Stimulated activated CD8-positive, alpha-beta memory T cell treated with anti-CD3 and anti-CD28 coated beads, Interleukin-12 subunit alpha, Interleukin-12 subunit beta, amount 100 ng/mL, for 4 hours (primary cell): ENCODE data around the gene KIF6.
"Not testable (repeated sequence)": the region's sequence is repeated elsewhere in the genome, so short reads cannot be mapped to it uniquely, and the experiment has no call there.

ENCODE experiments used
- DNase-seq: peaks from one replicate; pipeline ENCODE4 v3.0.0-alpha.2; 2020; ENCODE audit warnings: low read depth

KIF6 gene

DNA sequence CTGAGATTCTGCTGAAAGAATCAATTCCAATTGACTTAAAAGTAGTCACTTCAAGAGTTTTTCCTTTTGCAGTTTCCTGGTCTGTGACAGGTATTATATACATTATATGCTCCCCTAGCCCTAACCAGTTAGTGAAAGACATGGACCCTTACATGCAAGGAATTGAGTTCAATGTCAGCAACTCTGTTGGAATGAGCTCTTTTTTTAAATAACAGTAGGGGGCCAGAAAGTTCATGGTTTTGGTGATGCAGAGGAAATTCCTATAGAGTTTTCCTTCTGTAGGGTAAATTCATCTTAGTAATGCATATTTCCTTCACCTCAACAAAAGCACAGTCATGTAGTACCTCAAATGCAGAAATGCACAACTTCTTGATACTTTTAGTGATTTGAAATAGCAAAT, 172.2 kb downstream of the KIF6 start:
- no peak for DNase-seq

DNA sequence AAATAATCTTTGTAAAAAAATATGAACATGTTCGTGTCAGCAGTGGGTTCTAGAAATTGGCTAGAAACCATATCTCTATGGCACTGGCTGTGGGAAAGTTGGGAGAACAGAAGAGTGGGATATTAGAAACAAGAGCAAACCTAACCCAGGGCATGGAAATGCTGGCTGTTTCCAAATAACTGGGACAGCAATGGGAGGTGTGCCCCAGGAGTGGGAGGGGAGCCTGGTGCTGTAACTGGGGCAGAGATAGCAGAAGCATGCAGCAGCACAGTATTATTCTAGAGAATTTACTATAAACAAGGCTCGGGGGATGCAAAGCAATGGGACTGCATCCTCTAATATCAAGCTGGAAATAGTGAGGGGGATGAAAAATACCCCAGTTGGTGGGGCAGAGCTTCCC, 175.0 kb downstream of the KIF6 start:
- no peak for DNase-seq

DNA sequence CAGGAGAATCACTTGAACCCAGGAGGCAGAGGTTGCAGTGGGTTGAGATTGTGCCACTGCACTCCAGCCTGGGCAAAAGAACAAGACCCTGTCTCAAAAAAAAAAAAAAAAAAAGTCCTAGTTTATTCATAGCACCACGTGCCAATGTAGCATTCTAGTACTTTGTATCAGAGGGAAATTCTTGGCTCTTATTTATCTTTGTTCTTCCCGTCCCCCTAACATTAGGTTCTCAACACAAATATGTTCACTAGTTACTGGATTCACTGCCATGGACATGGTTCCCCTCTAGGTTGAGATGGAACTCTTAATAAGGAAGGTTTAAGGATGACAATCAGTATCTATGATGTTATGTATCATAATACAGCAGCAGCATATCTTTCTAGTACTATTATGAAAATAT, 178.5 kb downstream of the KIF6 start:
- no peak for DNase-seq

DNA sequence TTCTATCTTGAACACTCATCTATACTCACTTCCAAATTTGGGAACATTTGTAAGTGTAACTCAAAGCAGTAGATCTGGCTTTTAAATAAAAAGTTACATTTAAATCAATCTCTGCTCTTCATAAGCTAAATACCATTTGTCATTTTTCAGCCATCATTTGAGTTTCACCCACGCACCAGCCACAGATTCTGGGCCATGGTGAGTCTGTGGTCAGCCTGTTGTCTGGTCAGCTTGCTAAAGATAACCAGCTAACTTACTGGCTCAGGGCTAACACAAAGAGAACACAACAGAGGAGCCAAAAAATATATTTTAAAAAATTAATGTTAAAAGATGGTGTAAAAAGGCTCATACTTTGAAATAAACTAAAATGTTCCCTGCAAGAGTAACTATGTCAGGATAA, 181.3 kb downstream of the KIF6 start:
- DNase-seq: no peak

DNA sequence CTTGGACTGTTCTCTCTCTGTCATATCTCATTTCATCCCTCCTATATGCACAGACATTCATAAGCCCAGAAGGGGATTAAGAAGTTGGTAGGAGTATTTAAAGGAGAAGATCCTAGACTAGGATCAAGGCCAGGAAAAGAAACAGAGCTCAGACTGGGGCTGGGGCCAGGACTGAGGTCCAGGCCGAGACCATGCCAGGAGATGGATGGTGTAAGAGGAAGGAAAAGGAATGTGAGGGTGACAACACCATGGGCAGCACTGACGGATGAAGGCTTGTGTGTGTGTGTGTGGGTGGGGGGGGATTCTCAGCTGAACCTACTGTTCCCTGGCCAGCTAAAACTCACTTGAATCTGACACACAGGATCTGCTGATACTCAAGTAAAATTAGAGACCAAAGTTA, 182.1 kb downstream of the KIF6 start:
- DNase-seq: no peak

DNA sequence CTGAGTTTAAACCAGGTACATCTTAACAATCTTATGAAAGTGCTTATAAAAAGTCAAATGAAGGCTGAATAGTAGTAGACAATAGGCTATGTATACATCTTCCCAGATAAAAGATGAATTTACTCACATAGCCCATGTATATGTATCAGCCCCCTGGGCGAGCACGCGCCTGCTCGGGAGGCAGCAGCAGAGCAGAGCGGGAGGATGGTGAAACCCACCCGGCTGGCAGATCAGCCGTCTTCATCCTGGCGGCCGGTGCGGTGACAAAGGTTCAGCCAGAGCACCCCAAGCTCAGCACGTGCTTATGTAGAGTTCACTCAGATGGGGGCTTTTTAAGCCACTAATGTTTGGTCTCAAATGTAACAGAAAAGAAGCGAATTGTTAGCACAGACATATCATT, 184.8 kb downstream of the KIF6 start:
- no peak for DNase-seq

DNA sequence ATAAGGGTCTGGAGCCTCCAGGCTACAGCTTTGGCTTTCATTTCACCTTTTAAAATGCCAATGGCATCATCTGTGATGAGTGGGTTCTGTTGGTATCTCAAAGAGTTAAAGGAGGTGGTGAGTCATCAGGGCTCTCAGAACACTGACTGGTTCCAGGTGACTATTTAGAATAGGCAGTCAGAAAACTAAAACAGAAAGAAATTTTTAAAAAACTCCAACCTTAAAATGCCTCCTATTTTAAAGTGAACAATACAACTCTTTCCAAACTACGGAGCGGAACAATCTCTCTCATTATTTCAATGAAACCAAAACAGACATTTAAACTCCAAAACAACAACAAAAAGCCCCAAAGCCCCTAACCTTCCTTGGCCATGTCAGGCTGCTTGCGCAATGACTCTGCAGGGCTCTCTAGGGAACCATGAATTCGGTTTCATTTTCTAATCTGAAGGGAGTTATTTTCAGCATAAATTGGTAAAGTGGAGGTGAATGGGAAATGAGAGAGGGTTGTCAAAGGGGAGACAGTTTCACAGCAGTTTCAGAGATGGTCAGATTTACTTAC, 194.9 kb downstream of the KIF6 start:
- no peak for DNase-seq

DNA sequence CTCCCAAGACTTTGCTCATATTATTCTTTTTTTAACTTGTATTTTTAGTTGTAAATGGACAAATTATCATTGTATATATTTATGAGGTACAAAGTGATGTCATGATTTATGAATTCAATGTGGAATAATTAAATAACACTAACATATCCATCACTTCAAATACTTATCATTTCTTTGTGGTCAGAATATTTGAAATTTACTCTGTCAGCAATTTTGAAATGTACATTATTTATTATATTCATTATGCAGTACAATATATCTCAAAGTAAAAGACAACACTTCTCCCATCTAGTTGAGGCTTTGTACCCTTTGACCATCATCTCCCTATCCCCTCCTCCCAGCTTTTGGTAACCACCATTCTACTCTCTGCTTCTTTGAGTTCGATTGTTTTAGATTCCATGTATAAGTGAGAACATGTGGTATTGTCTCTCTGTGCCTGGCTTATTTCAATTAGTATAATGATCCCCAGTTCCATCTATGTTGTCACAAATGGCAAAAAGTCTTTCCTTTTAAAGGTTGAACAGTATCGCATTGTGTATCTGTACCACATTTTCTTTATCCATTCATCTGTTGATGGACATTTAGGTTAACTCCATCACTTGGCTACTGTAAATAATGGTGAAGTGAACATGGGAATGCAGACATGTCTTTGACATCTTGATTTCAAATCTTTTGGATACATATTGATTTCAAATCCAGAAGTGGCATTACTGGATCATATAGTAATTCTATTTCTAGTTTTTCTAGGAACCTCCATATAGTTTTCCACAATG, 197.2 kb downstream of the KIF6 start:
- no peak for DNase-seq

DNA sequence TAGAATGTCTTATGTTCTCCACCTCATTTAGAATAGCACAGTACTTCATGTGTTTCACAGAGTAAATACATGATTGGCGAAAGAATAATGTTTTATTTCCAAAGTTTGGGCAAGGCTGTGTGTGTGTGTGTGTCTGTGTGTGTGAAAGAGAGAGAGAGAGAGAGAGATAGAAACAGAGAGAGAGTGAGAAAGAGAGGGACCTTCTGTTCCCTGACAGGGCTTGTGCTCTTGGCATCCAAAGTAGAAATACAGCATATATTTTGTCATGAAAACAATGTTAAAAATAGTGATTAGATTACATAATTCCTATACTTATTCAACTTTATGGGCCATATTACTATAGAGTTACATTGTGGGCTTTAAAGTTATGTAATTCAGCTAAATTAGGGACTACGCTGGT, 201.2 kb downstream of the KIF6 start:
- DNase-seq: no peak

DNA sequence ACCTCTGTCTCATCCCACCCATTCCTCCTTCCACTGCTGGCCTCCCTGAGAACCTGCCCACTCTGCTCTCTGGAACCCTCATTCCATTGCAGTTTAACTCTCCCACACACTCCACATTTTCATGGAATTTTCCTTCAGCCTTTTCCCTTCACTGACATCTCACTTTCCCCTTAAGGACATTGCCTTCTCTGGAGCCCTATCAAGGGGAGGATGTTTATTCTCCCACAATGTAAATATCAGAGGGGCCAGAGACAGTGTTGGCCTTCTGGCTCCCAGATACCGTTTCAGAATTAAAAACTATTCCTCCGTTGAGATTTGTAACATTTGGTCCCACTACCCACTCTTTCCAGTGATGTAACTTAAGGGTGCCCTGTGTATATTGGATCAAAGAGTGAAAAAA, 203.2 kb downstream of the KIF6 start:
- DNase-seq: no peak

DNA sequence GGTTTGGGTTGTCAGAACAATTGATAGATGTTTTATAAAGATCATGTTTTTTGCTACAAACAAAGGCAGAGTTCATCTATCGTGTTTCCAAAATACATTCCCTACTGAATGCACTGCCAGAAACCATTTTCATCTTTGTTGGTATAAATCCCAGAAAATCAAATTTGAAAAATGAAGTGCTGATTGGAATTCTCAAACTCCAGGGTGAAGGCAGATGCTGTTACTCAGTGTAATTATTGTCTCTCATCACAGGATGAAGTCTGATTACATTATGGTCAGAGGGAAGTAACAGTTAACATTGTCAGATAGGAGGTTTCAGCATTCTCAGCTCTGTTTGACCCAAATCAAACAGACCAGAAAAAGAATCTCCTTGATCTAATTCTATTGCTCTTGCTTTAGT, 204.3 kb downstream of the KIF6 start:
- DNase-seq: no peak

DNA sequence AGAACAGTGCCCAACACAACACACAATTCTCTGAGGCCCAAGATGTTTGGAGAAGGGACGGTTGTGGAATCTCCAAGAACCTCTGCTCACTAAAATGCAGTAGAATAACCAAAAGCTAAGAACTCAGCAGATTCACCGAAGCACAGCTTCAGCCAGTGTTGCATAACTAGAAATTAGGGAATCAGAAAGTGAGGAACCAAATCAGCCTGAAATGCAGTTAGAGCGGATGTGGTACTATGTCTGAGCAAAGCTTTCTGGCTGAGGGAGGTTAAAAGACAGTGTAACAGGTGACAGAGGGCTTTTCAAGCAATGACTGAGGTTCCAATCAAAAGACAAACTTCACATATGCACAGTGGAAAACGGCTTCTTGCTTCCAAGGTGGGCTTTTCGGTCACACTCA, 204.8 kb downstream of the KIF6 start:
- DNase-seq: no peak

DNA sequence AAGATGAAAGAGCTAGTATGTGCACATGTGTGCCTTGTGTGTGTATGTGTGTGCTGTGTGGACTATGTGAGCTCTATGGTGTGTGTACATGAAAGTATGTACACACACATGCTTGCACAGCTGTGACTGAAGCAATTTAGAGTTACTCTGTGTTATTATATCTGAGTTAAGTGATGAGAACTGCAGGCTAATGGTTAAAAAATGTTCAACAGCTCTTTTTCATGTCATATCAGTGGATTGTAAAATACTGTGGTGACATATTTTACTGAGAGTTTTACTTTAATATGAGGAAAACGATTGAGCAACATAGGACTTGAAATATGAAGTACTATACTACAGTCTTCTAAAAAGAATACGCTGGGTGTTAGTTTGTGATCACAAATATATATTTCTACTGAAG, 207.0 kb downstream of the KIF6 start:
- DNase-seq: no peak

DNA sequence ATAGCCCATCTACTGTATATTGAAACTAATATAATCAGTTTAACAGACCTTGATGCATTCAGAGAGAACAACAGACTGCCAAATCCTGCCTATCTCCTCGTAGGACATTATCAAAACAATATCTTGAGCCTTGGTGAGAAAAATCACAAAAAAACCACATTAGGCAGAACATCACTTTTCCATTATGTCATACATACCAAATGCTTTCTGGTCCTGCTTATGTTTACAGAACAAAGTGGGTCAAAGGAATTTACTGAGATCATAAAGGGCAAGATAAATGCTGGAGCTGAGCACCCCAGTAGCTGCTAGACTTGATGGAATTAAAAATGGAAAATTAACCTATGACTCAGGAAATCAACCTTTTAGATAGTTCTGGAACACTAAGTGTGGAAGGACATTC, 207.5 kb downstream of the KIF6 start:
- no peak for DNase-seq

DNA sequence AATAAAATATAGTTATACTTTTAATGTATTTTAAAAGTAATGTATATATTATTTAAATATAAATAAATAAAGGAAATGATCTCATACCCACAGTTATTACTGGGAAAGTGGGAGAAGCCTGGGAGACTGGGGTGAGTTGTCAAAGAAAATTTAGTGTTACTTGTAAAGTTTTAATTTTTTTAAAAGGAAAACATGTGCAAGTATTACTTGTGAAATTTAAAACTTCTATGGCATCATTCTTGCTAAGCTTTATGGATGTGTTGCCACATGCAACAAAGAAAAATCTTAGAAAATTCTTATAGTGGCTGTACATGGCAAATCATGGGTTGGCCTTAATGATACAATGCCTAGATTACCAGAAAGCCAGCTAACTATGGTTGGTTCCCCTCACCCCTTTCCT, 208.7 kb downstream of the KIF6 start:
- no peak for DNase-seq

DNA sequence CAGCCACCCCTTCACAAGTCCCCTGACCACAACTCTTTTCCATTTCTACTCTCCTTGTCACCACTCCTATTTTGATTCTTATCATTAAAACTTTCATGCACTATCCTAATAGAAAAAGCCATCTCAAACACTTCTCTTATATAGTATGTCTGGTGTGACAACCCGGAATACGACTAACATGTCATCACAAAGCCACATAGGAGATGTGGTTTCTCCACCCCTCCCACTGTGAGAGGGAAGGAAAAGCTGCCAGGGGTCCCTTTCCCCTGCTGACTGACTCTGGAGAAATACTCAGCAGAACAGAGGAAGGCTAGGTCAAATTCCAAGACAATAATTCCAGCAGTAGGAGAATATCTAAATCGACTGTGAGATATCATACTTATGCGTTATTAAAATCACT, 209.7 kb downstream of the KIF6 start:
- no peak for DNase-seq

DNA sequence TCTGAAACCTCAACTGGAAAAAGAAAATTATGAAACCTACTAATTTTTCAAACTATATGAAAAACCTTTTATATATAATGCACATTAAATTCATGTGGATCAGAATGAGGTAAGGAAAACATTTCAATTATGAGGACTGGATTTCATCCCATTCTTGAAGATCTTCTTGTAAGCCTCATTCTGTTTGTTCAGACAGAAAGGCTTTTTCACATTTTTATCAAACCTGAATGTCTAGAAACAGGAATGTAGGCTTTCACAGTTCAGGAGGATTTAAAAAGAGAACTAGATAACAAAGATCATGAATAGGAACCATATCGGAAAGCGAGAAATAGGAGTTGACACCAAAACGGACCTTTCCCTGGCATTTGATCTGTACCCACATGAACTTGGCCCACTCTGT, 210.2 kb downstream of the KIF6 start:
- no peak for DNase-seq

DNA sequence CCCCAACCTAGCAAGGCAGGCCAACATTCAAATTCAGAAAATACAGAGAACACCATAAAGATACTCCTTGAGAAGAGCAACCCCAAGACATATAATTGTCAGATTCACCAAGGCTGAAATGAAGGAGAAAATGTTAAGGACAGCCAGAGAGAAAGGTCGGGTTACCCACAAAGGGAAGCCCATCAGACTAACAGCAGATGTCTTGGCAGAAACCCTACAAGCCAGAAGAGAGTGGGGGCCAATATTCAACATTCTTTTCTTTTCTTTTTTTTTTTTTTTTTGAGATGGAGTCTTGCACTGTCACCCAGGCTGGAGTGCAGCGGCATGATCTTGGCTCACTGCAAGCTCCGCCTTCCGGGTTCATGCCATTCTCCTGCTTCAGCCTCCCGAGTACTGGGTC, 215.4 kb downstream of the KIF6 start:
- DNase-seq: not testable (repeated sequence)

DNA sequence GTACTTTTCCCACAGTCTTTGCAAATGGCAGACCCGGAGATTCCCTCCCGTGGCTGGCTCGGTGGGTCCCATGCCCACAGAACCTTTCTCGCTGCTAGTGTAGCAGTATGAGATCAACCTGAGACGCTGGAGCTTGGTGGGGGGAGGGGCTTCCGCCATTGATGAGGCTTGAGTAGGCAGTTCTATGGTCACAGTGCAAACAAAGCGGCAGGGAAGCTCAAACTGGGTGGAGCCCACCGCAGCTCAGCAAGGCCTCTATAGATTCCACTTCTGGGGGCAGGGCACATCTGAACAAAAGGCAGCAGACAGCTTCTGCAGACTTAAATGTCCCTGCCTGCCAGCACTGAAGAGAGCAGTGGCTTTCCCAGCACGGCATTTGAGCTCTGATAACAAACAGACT, 216.7 kb downstream of the KIF6 start:
- no peak for DNase-seq

DNA sequence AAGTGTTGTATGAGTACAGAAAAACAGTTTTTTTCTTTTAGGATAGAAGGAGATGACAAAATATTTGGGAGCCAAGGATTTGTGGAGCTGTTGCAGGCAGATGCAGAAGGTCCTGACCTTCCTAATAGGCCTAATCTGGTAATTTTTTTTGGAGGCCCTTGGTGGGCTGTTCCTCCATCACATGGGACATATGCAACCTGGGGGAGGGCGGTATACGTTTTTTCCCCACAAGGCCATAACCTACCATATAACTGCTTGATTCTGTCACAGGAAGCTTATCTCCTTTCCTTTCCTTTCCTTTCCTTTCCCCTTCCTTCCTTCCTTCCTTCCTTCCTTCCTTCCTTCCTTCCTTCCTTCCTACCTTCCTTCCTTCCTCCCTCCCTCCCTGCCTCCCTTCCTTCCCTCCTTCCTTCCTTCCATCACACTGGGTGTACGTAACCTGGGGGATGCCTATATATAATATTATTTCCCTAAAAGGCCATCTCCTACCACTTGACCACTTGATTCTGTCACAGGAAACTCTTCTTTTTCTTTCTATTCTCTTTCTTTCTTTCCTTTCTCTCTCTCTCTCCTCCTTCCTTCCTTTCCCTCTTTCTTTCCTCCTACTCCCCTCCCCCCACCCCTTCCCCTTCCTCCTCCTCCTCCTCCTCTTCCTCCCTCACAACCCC, 217.7 kb downstream of the KIF6 start:
- no peak for DNase-seq

DNA sequence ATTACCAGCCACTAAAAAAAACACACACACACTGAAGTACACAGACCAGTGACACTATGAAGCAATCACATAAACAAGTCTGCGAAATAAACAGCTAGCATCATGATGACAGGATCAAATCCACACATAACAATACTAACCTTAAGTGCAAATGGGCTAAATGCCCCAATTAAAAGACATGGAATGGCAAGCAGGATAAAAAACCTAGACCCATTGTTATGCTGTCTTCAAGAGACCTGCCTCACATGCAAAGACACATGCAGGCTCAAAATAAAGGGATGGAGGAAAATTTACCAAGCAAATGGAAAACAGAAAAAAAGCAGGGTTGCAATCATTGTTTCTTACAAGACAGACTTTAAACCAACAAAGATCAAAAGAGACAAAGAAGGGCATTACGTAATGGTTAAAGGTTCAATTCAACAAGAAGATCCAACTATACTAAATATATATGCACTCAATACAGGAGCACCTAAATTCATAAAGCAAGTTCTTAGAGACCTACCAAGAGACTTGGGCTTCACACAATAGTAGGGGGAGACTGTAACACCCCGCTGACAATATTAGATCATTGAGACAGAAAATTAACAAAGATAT, 222.7 kb downstream of the KIF6 start:
- DNase-seq: not testable (repeated sequence)

DNA sequence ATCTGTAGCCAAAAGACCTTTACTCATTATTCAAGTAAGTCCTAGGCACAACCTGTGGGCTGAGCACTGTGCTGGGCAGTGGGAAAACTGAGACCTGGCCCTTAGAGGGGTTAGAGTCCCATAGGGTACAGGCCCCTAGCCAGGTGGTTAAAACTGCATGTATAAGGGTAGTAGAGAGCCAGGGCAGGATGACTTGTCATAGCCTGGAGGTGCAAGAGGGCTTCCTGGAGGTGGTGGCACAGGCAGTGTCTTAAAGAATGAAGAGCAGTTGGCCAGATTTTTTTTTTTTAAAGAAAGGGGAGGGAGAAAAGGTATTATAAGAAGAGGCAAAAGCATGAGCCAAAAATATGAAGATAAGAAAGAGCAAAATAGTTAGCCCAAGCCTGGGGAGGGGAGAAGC, 226.2 kb downstream of the KIF6 start:
- DNase-seq: no peak

DNA sequence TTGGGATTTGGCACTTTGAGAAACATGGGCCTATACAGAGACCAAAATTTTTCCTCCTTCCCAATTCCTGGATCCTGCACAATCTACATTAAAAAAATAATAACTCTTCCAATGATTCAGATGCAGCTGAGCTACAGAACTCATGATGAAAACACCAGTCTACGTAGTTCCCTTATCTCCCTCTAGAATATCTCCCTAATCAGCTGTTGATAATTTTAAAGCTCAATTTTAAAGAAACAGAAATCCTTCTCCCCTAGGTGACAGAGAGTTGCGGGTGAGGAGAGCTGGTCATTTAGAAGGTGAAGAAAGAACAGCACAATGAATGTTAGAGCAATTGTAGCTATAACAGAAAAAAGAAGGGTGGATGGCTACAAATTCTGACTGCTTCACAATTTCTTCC, 227.1 kb downstream of the KIF6 start:
- no peak for DNase-seq
